BJ (cell line): ENCODE results near the gene MAP3K20. TPM values are rescaled to one million over a fixed set of nuclear protein-coding genes. Genes with fewer than 3 reads are reported as not detected.

Experiments used
- CTCF ChIA-PET: fragments of 350-600 bp; formaldehyde crosslinking; extraction: SDS; loops from one replicate; lab custom pipeline; 2021; ENCODE audit warnings: antibody characterized with exemption, inconsistent platforms; lab: Yijun Ruan, JAX
- POLR2A ChIA-PET: fragments of 300-600 bp; sonication (Branson Sonifier 250); formaldehyde crosslinking; extraction: SDS; loops from one replicate; lab custom pipeline; 2021; ENCODE audit warnings: antibody characterized with exemption; lab: Charles Lee
- DNase-seq: peaks from one replicate; pipeline ENCODE4 v3.0.0-alpha.2; 2011; ENCODE audit warnings: low read depth
- H3K27me3 ChIP-seq: 2 replicates; pipeline ENCODE4 v1.6.0; 2011; ENCODE audit warnings: low read length; ENCODE audit not compliant: control insufficient read depth, insufficient read depth
- H3K36me3 ChIP-seq: 2 replicates; pipeline ENCODE4 v1.5.1; 2011; ENCODE audit warnings: low read length; ENCODE audit not compliant: control insufficient read depth, insufficient read depth
- H3K4me3 ChIP-seq: 2 replicates; pipeline ENCODE4 v1.5.1; 2011; ENCODE audit warnings: low read depth, mild to moderate bottlenecking, control low read depth, low read length
- polyA plus RNA-seq: library from polyadenylated mRNA; depleted of rRNA; stranded (reverse); fragments of >200 nt; gene quantifications from 2 replicates; pipeline ENCODE4 v1.2.3, GENCODE V29; 2011
- TF ChIP-seq, protein P1 (sequence below): IDR thresholded peaks from 2 replicates; pipeline ENCODE4 v1.5.1; 2011; ENCODE audit warnings: low read depth, mild to moderate bottlenecking, control low read depth, inconsistent platforms, low read length, moderate library complexity; ENCODE audit not compliant: insufficient read depth

The MAP3K20 gene
- polyA plus RNA-seq, 1 experiment, result 45.4 TPM

- ChIA-PET POLR2A (no interaction called here), CTCF (interaction anchor here (1.0 to 2.9 kb wide), 4 partner anchors 13 to 166 kb away, joined by 4 to 10 read pairs (median 4); no protein-coding TSS in a partner anchor)
- DNase-seq, result no peak
- TF ChIP-seq, protein P1, sequence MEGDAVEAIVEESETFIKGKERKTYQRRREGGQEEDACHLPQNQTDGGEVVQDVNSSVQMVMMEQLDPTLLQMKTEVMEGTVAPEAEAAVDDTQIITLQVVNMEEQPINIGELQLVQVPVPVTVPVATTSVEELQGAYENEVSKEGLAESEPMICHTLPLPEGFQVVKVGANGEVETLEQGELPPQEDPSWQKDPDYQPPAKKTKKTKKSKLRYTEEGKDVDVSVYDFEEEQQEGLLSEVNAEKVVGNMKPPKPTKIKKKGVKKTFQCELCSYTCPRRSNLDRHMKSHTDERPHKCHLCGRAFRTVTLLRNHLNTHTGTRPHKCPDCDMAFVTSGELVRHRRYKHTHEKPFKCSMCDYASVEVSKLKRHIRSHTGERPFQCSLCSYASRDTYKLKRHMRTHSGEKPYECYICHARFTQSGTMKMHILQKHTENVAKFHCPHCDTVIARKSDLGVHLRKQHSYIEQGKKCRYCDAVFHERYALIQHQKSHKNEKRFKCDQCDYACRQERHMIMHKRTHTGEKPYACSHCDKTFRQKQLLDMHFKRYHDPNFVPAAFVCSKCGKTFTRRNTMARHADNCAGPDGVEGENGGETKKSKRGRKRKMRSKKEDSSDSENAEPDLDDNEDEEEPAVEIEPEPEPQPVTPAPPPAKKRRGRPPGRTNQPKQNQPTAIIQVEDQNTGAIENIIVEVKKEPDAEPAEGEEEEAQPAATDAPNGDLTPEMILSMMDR, result no peak
- no peaks in the 10 kb centered on the region for H3K36me3 ChIP-seq
- no peak overlapping the region for H3K4me3 ChIP-seq
- H3K27me3 ChIP-seq, result no peaks in the 10 kb centered on the region
Observed at GRCh38 chr2:173044686-173045085, 31.0 kb upstream of the MAP3K20 start.

DNA sequence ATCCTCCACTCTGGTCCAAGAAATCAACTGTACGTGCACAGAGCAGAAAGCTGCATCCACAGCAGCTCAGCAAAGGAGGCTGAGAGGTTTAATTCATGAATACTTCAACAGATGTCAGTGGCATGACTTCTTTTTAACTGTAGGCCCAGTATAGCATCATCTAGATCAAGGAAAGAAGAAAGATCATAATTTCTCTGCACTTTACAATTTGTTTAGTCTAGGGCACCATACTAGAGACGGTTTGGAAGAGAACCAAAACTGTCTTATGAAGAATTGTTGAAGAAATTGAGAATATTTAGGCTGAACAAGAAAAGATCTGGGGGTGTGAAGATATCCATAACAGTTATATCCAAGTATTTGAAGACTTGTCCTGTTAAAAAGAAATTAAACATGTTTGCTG is 30.5 kb upstream of the MAP3K20 start:
- TF ChIP-seq, protein P1, result no peak
- POLR2A ChIA-PET, result no interaction called here
- Histone ChIP-seq H3K4me3 (no peak overlapping the region), H3K27me3 (no peaks in the 10 kb centered on the region), H3K36me3 (no peaks in the 10 kb centered on the region)
- no peak for DNase-seq
- CTCF ChIA-PET, result interaction anchor here (1.0 to 2.9 kb wide), 3 partner anchors 13 to 33 kb away, joined by 4 to 10 read pairs (median 4); no protein-coding TSS in a partner anchor

DNA sequence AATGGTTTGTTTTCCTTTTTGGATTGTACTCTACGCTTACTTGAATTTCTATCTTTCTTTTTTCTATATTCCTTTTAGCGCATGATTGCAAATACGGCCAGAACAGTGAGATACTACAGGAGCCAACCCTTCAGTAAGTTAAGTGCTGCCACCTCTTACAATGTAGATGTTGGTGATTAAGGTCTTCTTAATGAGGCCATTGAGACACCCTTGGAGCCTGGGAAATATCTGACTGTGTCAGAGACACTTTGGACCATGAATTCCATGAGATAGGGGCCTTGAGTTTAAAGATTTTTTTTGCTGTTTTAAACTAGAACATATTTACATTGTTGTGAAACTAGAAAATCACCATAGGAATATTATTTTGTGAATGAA is 27.1 kb upstream of the MAP3K20 start:
- Histone ChIP-seq H3K27me3 (no peaks in the 10 kb centered on the region), H3K36me3 (no peaks in the 10 kb centered on the region), H3K4me3 (no peak overlapping the region)
- CTCF ChIA-PET, result interaction anchor here (0.9 to 3.1 kb wide), 2 partner anchors 20 to 27 kb away, joined by 3 to 16 read pairs; no protein-coding TSS in a partner anchor
- no peak for DNase-seq
- POLR2A ChIA-PET, result no interaction called here
- TF ChIP-seq, protein P1, result no peak

GRCh38 chr2:173048897-173049661 is 26.6 kb upstream of the MAP3K20 start:
- CTCF ChIA-PET, result interaction anchor here (0.6 to 3.1 kb wide), 5 partner anchors 8 to 210 kb away, joined by 3 to 16 read pairs (median 3); no protein-coding TSS in a partner anchor
- DNase-seq, result peak; percentile 95
- Histone ChIP-seq H3K36me3 (no peaks in the 10 kb centered on the region), H3K27me3 (no peaks in the 10 kb centered on the region), H3K4me3 (no peak overlapping the region)
- POLR2A ChIA-PET, result interaction anchor here (0.9 kb wide), 1 partner anchor 30 kb away, joined by 4 read pairs; no protein-coding TSS in a partner anchor
- TF ChIP-seq, protein P1, result no peak

DNA sequence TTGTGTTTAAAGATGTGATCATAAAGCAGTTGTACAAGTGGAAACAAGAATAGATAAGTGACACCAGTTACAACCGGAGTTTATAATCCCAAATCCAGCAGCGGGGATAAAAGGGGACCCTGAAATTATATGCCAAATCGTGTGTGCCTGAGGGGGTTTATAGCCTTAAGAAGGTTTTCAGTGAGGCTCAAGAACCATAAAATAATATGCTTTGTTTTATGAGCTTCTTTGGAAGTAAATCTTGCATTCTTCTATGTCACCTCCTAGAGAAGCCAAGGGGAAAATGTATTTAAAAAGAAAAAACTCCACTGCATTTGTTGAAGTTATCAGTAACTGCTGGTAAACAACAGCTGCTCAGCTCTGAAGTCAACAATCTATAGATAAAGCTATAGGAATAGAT is 25.8 kb upstream of the MAP3K20 start:
- CTCF ChIA-PET, result interaction anchor here (1.4 kb wide), 1 partner anchor 161 kb away, joined by 3 read pairs; no protein-coding TSS in a partner anchor
- H3K27me3 ChIP-seq, result no peaks in the 10 kb centered on the region
- no peak overlapping the region for H3K4me3 ChIP-seq
- H3K36me3 ChIP-seq, result no peaks in the 10 kb centered on the region
- TF ChIP-seq, protein P1, result no peak
- no peak for DNase-seq
- POLR2A ChIA-PET, result interaction anchor here (0.9 kb wide), 1 partner anchor 29 kb away, joined by 4 read pairs; no protein-coding TSS in a partner anchor
